ENCODE data around the gene TNXB. TPM values are rescaled to one million over a fixed set of nuclear protein-coding genes. Genes with fewer than 3 reads are reported as not detected.

The TNXB gene
- total RNA-seq, 1 donor, result 11.9 TPM

GRCh38 chr6:32118782-32119628 is 9.9 kb upstream of the TNXB start:
- H3K27ac ChIP-seq (ENCODE audit: low read depth, low read length), result no peak overlapping the region
- H3K4me2 ChIP-seq (ENCODE audit: insufficient read depth, low read length), result peak overlapping the region; percentile 48
- no peaks in the 10 kb centered on the region for H4K20me1 ChIP-seq (ENCODE audit: insufficient read depth, low read length)
- H3K9me3 ChIP-seq (ENCODE audit: low read depth, low read length), result no peaks in the 10 kb centered on the region
- no peaks in the 10 kb centered on the region for H3K27me3 ChIP-seq (ENCODE audit: insufficient read depth, low read length)
- TF ChIP-seq CTCF (IDR thresholded peaks at IDR 0.05; ENCODE audit: extremely low read depth, low read depth, low read length), result peak; percentile 94
- H3K79me2 ChIP-seq (ENCODE audit: insufficient read depth, low read length), result peaks cover 5% of the 10 kb centered on the region
- peaks cover 21% of the 10 kb centered on the region for H3K4me1 ChIP-seq (ENCODE audit: insufficient read depth, low read length)
- peak overlapping the region; percentile 64 for H2AFZ ChIP-seq (ENCODE audit: low read length)
- DNase-seq (ENCODE audit: insufficient read length, low spot score, missing footprints), result peak; percentile 96
- H3K4me3 ChIP-seq (ENCODE audit: insufficient read depth, low read length), result no peak overlapping the region
- peaks cover 56% of the 10 kb centered on the region for H3K36me3 ChIP-seq (ENCODE audit: insufficient read depth, low read length)

- no peaks in the 10 kb centered on the region for H3K27me3 ChIP-seq (ENCODE audit: insufficient read depth, low read length)
- peaks cover 31% of the 10 kb centered on the region for H3K4me1 ChIP-seq (ENCODE audit: insufficient read depth, low read length)
- H4K20me1 ChIP-seq (ENCODE audit: insufficient read depth, low read length), result no peaks in the 10 kb centered on the region
- H3K9me3 ChIP-seq (ENCODE audit: low read depth, low read length), result no peaks in the 10 kb centered on the region
- peaks cover 43% of the 10 kb centered on the region for H3K36me3 ChIP-seq (ENCODE audit: insufficient read depth, low read length)
- H3K4me2 ChIP-seq (ENCODE audit: insufficient read depth, low read length), result no peak overlapping the region
- no peak overlapping the region for H2AFZ ChIP-seq (ENCODE audit: low read length)
- no peaks in the 10 kb centered on the region for H3K79me2 ChIP-seq (ENCODE audit: insufficient read depth, low read length)
- no peak for DNase-seq (ENCODE audit: insufficient read length, low spot score, missing footprints)
- no peak for TF ChIP-seq CTCF (IDR thresholded peaks at IDR 0.05; ENCODE audit: extremely low read depth, low read depth, low read length)
- H3K27ac ChIP-seq (ENCODE audit: low read depth, low read length), result no peak overlapping the region
- no peak overlapping the region for H3K4me3 ChIP-seq (ENCODE audit: insufficient read depth, low read length)
Measured at GRCh38 chr6:32117461-32117860, 8.3 kb upstream of the TNXB start.

GRCh38 chr6:32116674-32117073 is 7.5 kb upstream of the TNXB start:
- no peaks in the 10 kb centered on the region for H3K27me3 ChIP-seq (ENCODE audit: insufficient read depth, low read length)
- DNase-seq (ENCODE audit: insufficient read length, low spot score, missing footprints), result no peak
- H3K36me3 ChIP-seq (ENCODE audit: insufficient read depth, low read length), result peaks cover 36% of the 10 kb centered on the region
- TF ChIP-seq CTCF (IDR thresholded peaks at IDR 0.05; ENCODE audit: extremely low read depth, low read depth, low read length), result peak; percentile 43
- no peaks in the 10 kb centered on the region for H3K79me2 ChIP-seq (ENCODE audit: insufficient read depth, low read length)
- H3K27ac ChIP-seq (ENCODE audit: low read depth, low read length), result no peak overlapping the region
- no peak overlapping the region for H3K4me2 ChIP-seq (ENCODE audit: insufficient read depth, low read length)
- H4K20me1 ChIP-seq (ENCODE audit: insufficient read depth, low read length), result no peaks in the 10 kb centered on the region
- H3K4me1 ChIP-seq (ENCODE audit: insufficient read depth, low read length), result peaks cover 31% of the 10 kb centered on the region
- no peak overlapping the region for H3K4me3 ChIP-seq (ENCODE audit: insufficient read depth, low read length)
- H3K9me3 ChIP-seq (ENCODE audit: low read depth, low read length), result no peaks in the 10 kb centered on the region
- no peak overlapping the region for H2AFZ ChIP-seq (ENCODE audit: low read length)

GRCh38 chr6:32115623-32116022 is 6.5 kb upstream of the TNXB start:
- no peak overlapping the region for H2AFZ ChIP-seq (ENCODE audit: low read length)
- peaks cover under 1% of the 10 kb centered on the region for H3K27me3 ChIP-seq (ENCODE audit: insufficient read depth, low read length)
- H3K27ac ChIP-seq (ENCODE audit: low read depth, low read length), result peak overlapping the region; percentile 63
- peaks cover 26% of the 10 kb centered on the region for H3K36me3 ChIP-seq (ENCODE audit: insufficient read depth, low read length)
- H4K20me1 ChIP-seq (ENCODE audit: insufficient read depth, low read length), result no peaks in the 10 kb centered on the region
- peaks cover 31% of the 10 kb centered on the region for H3K4me1 ChIP-seq (ENCODE audit: insufficient read depth, low read length)
- no peak overlapping the region for H3K4me2 ChIP-seq (ENCODE audit: insufficient read depth, low read length)
- H3K9me3 ChIP-seq (ENCODE audit: low read depth, low read length), result no peaks in the 10 kb centered on the region
- no peak overlapping the region for H3K4me3 ChIP-seq (ENCODE audit: insufficient read depth, low read length)
- DNase-seq (ENCODE audit: insufficient read length, low spot score, missing footprints), result no peak
- no peak for TF ChIP-seq CTCF (IDR thresholded peaks at IDR 0.05; ENCODE audit: extremely low read depth, low read depth, low read length)
- no peaks in the 10 kb centered on the region for H3K79me2 ChIP-seq (ENCODE audit: insufficient read depth, low read length)
